Liver (tissue), 3 donors: Measurements from ENCODE around the gene KCNK10.

ENCODE experiments used
- NR2F2 ChIP-seq: IDR thresholded peaks from 2 replicates; pipeline ENCODE4 v1.6.1; 2016; ENCODE audit warnings: antibody characterized with exemption
- ZBTB33 ChIP-seq: IDR thresholded peaks from 2 replicates; pipeline ENCODE4 v1.6.1; 2016; ENCODE audit warnings: antibody characterized with exemption
- TF ChIP-seq, protein P1 (sequence below): fragments of 150-350 bp; IDR thresholded peaks from 2 replicates; pipeline ENCODE4 v1.5.1; 2017; ENCODE audit warnings: improper control_type of control experiment, low read depth, low read length; ENCODE audit not compliant: missing input control
- donor health status: healthy.
- donor health status: healthy.

DNA sequence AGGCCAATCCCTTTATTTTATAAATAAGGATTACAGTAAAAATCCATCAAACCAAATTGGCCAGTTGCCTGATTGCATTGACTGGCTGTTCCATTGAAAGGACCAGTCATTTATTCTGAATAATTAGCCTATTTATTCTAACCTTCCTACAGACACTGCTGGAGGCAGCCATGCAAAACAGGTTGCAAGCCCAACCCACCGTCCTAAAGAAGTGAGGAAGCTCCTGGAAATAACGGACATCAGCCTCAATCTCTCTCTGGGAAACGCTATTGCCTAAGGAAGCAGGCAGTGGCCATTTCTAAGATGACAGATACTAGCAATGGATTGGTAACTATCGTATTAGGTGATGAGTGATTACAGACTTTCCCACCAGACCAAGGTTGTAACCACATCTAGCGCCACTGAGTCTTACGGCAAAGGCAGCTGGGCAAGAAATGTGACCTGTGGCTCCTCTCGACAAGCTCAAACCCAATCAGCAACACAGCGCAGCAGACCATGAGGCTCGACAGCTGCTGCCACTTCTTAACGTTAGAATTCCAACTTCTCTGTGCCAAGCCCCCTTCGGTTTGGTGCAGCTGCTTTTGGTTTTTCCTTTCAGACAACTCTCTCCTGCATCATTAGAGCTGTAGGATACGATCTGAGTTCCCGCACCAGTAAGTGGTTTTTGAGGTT is 134.2 kb downstream of the KCNK10 start:
- TF ChIP-seq, protein P1, sequence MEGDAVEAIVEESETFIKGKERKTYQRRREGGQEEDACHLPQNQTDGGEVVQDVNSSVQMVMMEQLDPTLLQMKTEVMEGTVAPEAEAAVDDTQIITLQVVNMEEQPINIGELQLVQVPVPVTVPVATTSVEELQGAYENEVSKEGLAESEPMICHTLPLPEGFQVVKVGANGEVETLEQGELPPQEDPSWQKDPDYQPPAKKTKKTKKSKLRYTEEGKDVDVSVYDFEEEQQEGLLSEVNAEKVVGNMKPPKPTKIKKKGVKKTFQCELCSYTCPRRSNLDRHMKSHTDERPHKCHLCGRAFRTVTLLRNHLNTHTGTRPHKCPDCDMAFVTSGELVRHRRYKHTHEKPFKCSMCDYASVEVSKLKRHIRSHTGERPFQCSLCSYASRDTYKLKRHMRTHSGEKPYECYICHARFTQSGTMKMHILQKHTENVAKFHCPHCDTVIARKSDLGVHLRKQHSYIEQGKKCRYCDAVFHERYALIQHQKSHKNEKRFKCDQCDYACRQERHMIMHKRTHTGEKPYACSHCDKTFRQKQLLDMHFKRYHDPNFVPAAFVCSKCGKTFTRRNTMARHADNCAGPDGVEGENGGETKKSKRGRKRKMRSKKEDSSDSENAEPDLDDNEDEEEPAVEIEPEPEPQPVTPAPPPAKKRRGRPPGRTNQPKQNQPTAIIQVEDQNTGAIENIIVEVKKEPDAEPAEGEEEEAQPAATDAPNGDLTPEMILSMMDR, result no peak
- TF ChIP-seq ZBTB33, result no peak
- no peak for TF ChIP-seq NR2F2
